ENCODE data around the gene NOL4L. TPM values are rescaled to one million over a fixed set of nuclear protein-coding genes. Genes with fewer than 3 reads are reported as not detected.
A peak's percentile ranks its signal among the peaks of the same experiment; 100 is the strongest.

NOL4L gene
- total RNA-seq, 1 donor from 2014 or later: 18.0 TPM

- intact Hi-C loops (cut with micrococcal nuclease): no loop called here
- DNase-seq: no peak
- Mint-ChIP-seq H3K9me3 (no peaks in the 10 kb centered on the region), H3K4me3 (no peak overlapping the region), H3K4me1 (peaks cover 11% of the 10 kb centered on the region), H3K36me3 (ENCODE audit: low read depth) (peaks cover 19% of the 10 kb centered on the region), H3K27ac (no peak overlapping the region), H3K27me3 (no peaks in the 10 kb centered on the region)
Observed at GRCh38 chr20:32447136-32448027, 137.8 kb downstream of the NOL4L start.

GRCh38 chr20:32446301-32447100 lies 138.6 kb downstream of the NOL4L start:
- Mint-ChIP-seq H3K27ac (no peak overlapping the region), H3K4me1 (peaks cover 11% of the 10 kb centered on the region)
- intact Hi-C loops (cut with micrococcal nuclease): no loop called here

GRCh38 chr20:32445539-32446273 lies 139.4 kb downstream of the NOL4L start:
- intact Hi-C loops (cut with micrococcal nuclease): no loop called here
- H3K27me3 Mint-ChIP-seq: no peaks in the 10 kb centered on the region
- no peak overlapping the region for H3K4me3 Mint-ChIP-seq
- DNase-seq: peak; percentile 57
- peaks cover 11% of the 10 kb centered on the region for H3K4me1 Mint-ChIP-seq
- H3K9me3 Mint-ChIP-seq: no peaks in the 10 kb centered on the region
- H3K27ac Mint-ChIP-seq: peak overlapping the region; percentile 72
- H3K36me3 Mint-ChIP-seq (ENCODE audit: low read depth): peaks cover 22% of the 10 kb centered on the region

More at GRCh38 chr20:32446301-32447100, 138.6 kb downstream of the NOL4L start:
- H3K27me3 Mint-ChIP-seq: no peaks in the 10 kb centered on the region
- DNase-seq: peak; percentile 53
- peaks cover 19% of the 10 kb centered on the region for H3K36me3 Mint-ChIP-seq (ENCODE audit: low read depth)
- H3K9me3 Mint-ChIP-seq: no peaks in the 10 kb centered on the region
- no peak overlapping the region for H3K4me3 Mint-ChIP-seq

GRCh38 chr20:32444474-32445220 lies 140.5 kb downstream of the NOL4L start:
- no peak for DNase-seq
- peak overlapping the region; percentile 47 for H3K27ac Mint-ChIP-seq
- peaks cover 11% of the 10 kb centered on the region for H3K4me1 Mint-ChIP-seq
- H3K27me3 Mint-ChIP-seq: no peaks in the 10 kb centered on the region
- H3K4me3 Mint-ChIP-seq: no peak overlapping the region
- intact Hi-C loops (cut with micrococcal nuclease): no loop called here
- H3K36me3 Mint-ChIP-seq (ENCODE audit: low read depth): peaks cover 19% of the 10 kb centered on the region
- no peaks in the 10 kb centered on the region for H3K9me3 Mint-ChIP-seq

GRCh38 chr20:32443386-32443974 lies 141.7 kb downstream of the NOL4L start:
- H3K27ac Mint-ChIP-seq: no peak overlapping the region
- H3K9me3 Mint-ChIP-seq: no peaks in the 10 kb centered on the region
- peaks cover 23% of the 10 kb centered on the region for H3K36me3 Mint-ChIP-seq (ENCODE audit: low read depth)
- no peaks in the 10 kb centered on the region for H3K27me3 Mint-ChIP-seq
- no peak for DNase-seq
- H3K4me1 Mint-ChIP-seq: peaks cover 20% of the 10 kb centered on the region
- no peak overlapping the region for H3K4me3 Mint-ChIP-seq
- intact Hi-C loops (cut with micrococcal nuclease): no loop called here

- H3K36me3 Mint-ChIP-seq (ENCODE audit: low read depth): peaks cover 29% of the 10 kb centered on the region
- H3K27me3 Mint-ChIP-seq: no peaks in the 10 kb centered on the region
- peaks cover 20% of the 10 kb centered on the region for H3K4me1 Mint-ChIP-seq
- intact Hi-C loops (cut with micrococcal nuclease): no loop called here
- no peak overlapping the region for H3K4me3 Mint-ChIP-seq
- no peak for DNase-seq
- H3K27ac Mint-ChIP-seq: no peak overlapping the region
- H3K9me3 Mint-ChIP-seq: no peaks in the 10 kb centered on the region
Observed at GRCh38 chr20:32442630-32443373, 142.3 kb downstream of the NOL4L start.

GRCh38 chr20:32441638-32442037 lies 143.5 kb downstream of the NOL4L start:
- no peaks in the 10 kb centered on the region for H3K27me3 Mint-ChIP-seq

GRCh38 chr20:32440758-32441078 lies 144.4 kb downstream of the NOL4L start:
- no peak for DNase-seq
- peak overlapping the region; percentile 16 for H3K27ac Mint-ChIP-seq
- H3K27me3 Mint-ChIP-seq: no peaks in the 10 kb centered on the region

More at GRCh38 chr20:32441638-32442037, 143.5 kb downstream of the NOL4L start:
- Mint-ChIP-seq H3K27ac (no peak overlapping the region), H3K9me3 (no peaks in the 10 kb centered on the region), H3K36me3 (ENCODE audit: low read depth) (peaks cover 33% of the 10 kb centered on the region), H3K4me1 (peaks cover 20% of the 10 kb centered on the region), H3K4me3 (no peak overlapping the region)
- no peak for DNase-seq
- intact Hi-C loops (cut with micrococcal nuclease): no loop called here

GRCh38 chr20:32440069-32440757 lies 144.9 kb downstream of the NOL4L start:
- Mint-ChIP-seq H3K27me3 (no peaks in the 10 kb centered on the region), H3K4me3 (no peak overlapping the region), H3K27ac (peak overlapping the region; percentile 16), H3K36me3 (ENCODE audit: low read depth) (peaks cover 38% of the 10 kb centered on the region), H3K9me3 (no peaks in the 10 kb centered on the region), H3K4me1 (peaks cover 17% of the 10 kb centered on the region)
- DNase-seq: no peak
- intact Hi-C loops (cut with micrococcal nuclease): no loop called here

More at GRCh38 chr20:32440758-32441078, 144.4 kb downstream of the NOL4L start:
- H3K36me3 Mint-ChIP-seq (ENCODE audit: low read depth): peaks cover 41% of the 10 kb centered on the region
- intact Hi-C loops (cut with micrococcal nuclease): no loop called here
- peaks cover 20% of the 10 kb centered on the region for H3K4me1 Mint-ChIP-seq
- H3K9me3 Mint-ChIP-seq: no peaks in the 10 kb centered on the region
- no peak overlapping the region for H3K4me3 Mint-ChIP-seq

- H3K4me1 Mint-ChIP-seq: peaks cover 15% of the 10 kb centered on the region
- H3K9me3 Mint-ChIP-seq: no peaks in the 10 kb centered on the region
- peak; percentile 62 for DNase-seq
- H3K27me3 Mint-ChIP-seq: no peaks in the 10 kb centered on the region
- intact Hi-C loops (cut with micrococcal nuclease): no loop called here
- H3K4me3 Mint-ChIP-seq: no peak overlapping the region
- H3K27ac Mint-ChIP-seq: peak overlapping the region; percentile 62
- H3K36me3 Mint-ChIP-seq (ENCODE audit: low read depth): peaks cover 37% of the 10 kb centered on the region
Observed at GRCh38 chr20:32439132-32439829, 145.9 kb downstream of the NOL4L start.

GRCh38 chr20:32438331-32438858 lies 146.7 kb downstream of the NOL4L start:
- peaks cover 46% of the 10 kb centered on the region for H3K36me3 Mint-ChIP-seq (ENCODE audit: low read depth)
- no peak overlapping the region for H3K4me3 Mint-ChIP-seq
- H3K27ac Mint-ChIP-seq: no peak overlapping the region
- intact Hi-C loops (cut with micrococcal nuclease): no loop called here
- peaks cover 9% of the 10 kb centered on the region for H3K4me1 Mint-ChIP-seq
- no peaks in the 10 kb centered on the region for H3K27me3 Mint-ChIP-seq
- no peaks in the 10 kb centered on the region for H3K9me3 Mint-ChIP-seq
- no peak for DNase-seq

Measured in activated CD4-positive, alpha-beta T cell treated with anti-CD3 and anti-CD28 coated beads, Interleukin-2, amount 10 ng/mL, durations not matched to agents 24 days and 14 days (primary cell).